GM19099 (cell line): ENCODE measurements around the gene RXRB.

Experiments used
- POLR2A ChIP-seq: IDR thresholded peaks from 3 replicates; pipeline ENCODE4 v1.6.1; 2011; ENCODE audit warnings: low read depth; ENCODE audit not compliant: insufficient read length; ENCODE audit errors: extremely low read depth

RXRB gene

GRCh38 chr6:33192105-33192646 lies 8.3 kb downstream of the RXRB start, which contains the start of gene COL11A2:
COL11A2 (minus strand) TSS chr6:33192467; CDS start chr6:33192240, 227 bp downstream.
- TF ChIP-seq POLR2A = no peak

- no peak for TF ChIP-seq POLR2A
Observed at GRCh38 chr6:33191383-33192104, 8.9 kb downstream of the RXRB start.

GRCh38 chr6:33190504-33191107 lies 9.9 kb downstream of the RXRB start:
- TF ChIP-seq POLR2A = no peak

GRCh38 chr6:33189625-33190448 lies 10.6 kb downstream of the RXRB start:
- no peak for TF ChIP-seq POLR2A

GRCh38 chr6:33189164-33189563 lies 11.3 kb downstream of the RXRB start:
- TF ChIP-seq POLR2A = no peak

- TF ChIP-seq POLR2A = no peak
Observed at GRCh38 chr6:33187809-33188208, 12.7 kb downstream of the RXRB start.

GRCh38 chr6:33185654-33186187 lies 14.7 kb downstream of the RXRB start:
- no peak for TF ChIP-seq POLR2A

GRCh38 chr6:33185190-33185589 lies 15.3 kb downstream of the RXRB start:
- no peak for TF ChIP-seq POLR2A

- TF ChIP-seq POLR2A = no peak
Observed at GRCh38 chr6:33183071-33183683, 17.3 kb downstream of the RXRB start.

- no peak for TF ChIP-seq POLR2A
Observed at GRCh38 chr6:33181141-33181540, 19.3 kb downstream of the RXRB start.

GRCh38 chr6:33178755-33179475 lies 21.6 kb downstream of the RXRB start:
- TF ChIP-seq POLR2A = no peak

GRCh38 chr6:33177552-33178446 lies 22.7 kb downstream of the RXRB start:
- TF ChIP-seq POLR2A = no peak

- TF ChIP-seq POLR2A = no peak
Observed at GRCh38 chr6:33176906-33177305, 23.6 kb downstream of the RXRB start.

GRCh38 chr6:33175436-33176069 lies 24.9 kb downstream of the RXRB start:
- no peak for TF ChIP-seq POLR2A
